ENCODE data around the gene ADGRG2.

ADGRG2 gene

GRCh38 chrX:19121898-19122640 lies at the start of gene ADGRG2:
TSS of gene ADGRG2 (minus strand) at chrX:19122468. CDS start at chrX:19068834, 53,634 bp downstream.
- DNase-seq (ENCODE audit: low read depth): no peak
- H3K4me3 ChIP-seq (ENCODE audit: low read depth, low read length): peak within 1 kb of the TSS; percentile 46

GRCh38 chrX:19168609-19169008 lies 46.3 kb upstream of the ADGRG2 start:
- no peak for DNase-seq (ENCODE audit: low read depth)
- H3K4me3 ChIP-seq (ENCODE audit: low read depth, low read length): no peak overlapping the region

- no peak for DNase-seq (ENCODE audit: low read depth)
- H3K4me3 ChIP-seq (ENCODE audit: low read depth, low read length): no peak overlapping the region
Observed at GRCh38 chrX:19162851-19163250, 40.6 kb upstream of the ADGRG2 start.

- no peak for DNase-seq (ENCODE audit: low read depth)
Observed at GRCh38 chrX:19156186-19156585, 33.9 kb upstream of the ADGRG2 start.

GRCh38 chrX:19152762-19153161 lies 30.5 kb upstream of the ADGRG2 start:
- no peak overlapping the region for H3K4me3 ChIP-seq (ENCODE audit: low read depth, low read length)
- DNase-seq (ENCODE audit: low read depth): no peak

More at GRCh38 chrX:19156186-19156585, 33.9 kb upstream of the ADGRG2 start:
- no peak overlapping the region for H3K4me3 ChIP-seq (ENCODE audit: low read depth, low read length)

GRCh38 chrX:19137067-19137466 lies 14.8 kb upstream of the ADGRG2 start:
- no peak overlapping the region for H3K4me3 ChIP-seq (ENCODE audit: low read depth, low read length)
- peak; percentile 19 for DNase-seq (ENCODE audit: low read depth)

- H3K4me3 ChIP-seq (ENCODE audit: low read depth, low read length): no peak overlapping the region
- no peak for DNase-seq (ENCODE audit: low read depth)
Observed at GRCh38 chrX:19133784-19134183, 11.5 kb upstream of the ADGRG2 start.

GRCh38 chrX:19133231-19133630 lies 11.0 kb upstream of the ADGRG2 start:
- DNase-seq (ENCODE audit: low read depth): no peak
- H3K4me3 ChIP-seq (ENCODE audit: low read depth, low read length): no peak overlapping the region

GRCh38 chrX:19130628-19131027 lies 8.4 kb upstream of the ADGRG2 start:
- no peak for DNase-seq (ENCODE audit: low read depth)

GRCh38 chrX:19129694-19130093 lies 7.4 kb upstream of the ADGRG2 start:
- H3K4me3 ChIP-seq (ENCODE audit: low read depth, low read length): no peak overlapping the region
- no peak for DNase-seq (ENCODE audit: low read depth)

More at GRCh38 chrX:19130628-19131027, 8.4 kb upstream of the ADGRG2 start:
- no peak overlapping the region for H3K4me3 ChIP-seq (ENCODE audit: low read depth, low read length)

- peak; percentile 64 for DNase-seq (ENCODE audit: low read depth)
- no peak overlapping the region for H3K4me3 ChIP-seq (ENCODE audit: low read depth, low read length)
Observed at GRCh38 chrX:19127649-19128168, 5.4 kb upstream of the ADGRG2 start.

GRCh38 chrX:19122641-19123009 lies 357 bp upstream of the ADGRG2 start:
- H3K4me3 ChIP-seq (ENCODE audit: low read depth, low read length): peak overlapping the region; percentile 31
- no peak for DNase-seq (ENCODE audit: low read depth)

GRCh38 chrX:19121466-19121865 lies 802 bp downstream of the ADGRG2 start:
- DNase-seq (ENCODE audit: low read depth): no peak
- peak overlapping the region; percentile 46 for H3K4me3 ChIP-seq (ENCODE audit: low read depth, low read length)

GRCh38 chrX:19110642-19111041 lies 11.6 kb downstream of the ADGRG2 start:
- no peak for DNase-seq (ENCODE audit: low read depth)
- no peak overlapping the region for H3K4me3 ChIP-seq (ENCODE audit: low read depth, low read length)

- DNase-seq (ENCODE audit: low read depth): no peak
- no peak overlapping the region for H3K4me3 ChIP-seq (ENCODE audit: low read depth, low read length)
Observed at GRCh38 chrX:19107035-19107434, 15.2 kb downstream of the ADGRG2 start.

- no peak overlapping the region for H3K4me3 ChIP-seq (ENCODE audit: low read depth, low read length)
Observed at GRCh38 chrX:19100586-19100985, 21.7 kb downstream of the ADGRG2 start.

GRCh38 chrX:19097553-19098283 lies 24.6 kb downstream of the ADGRG2 start:
- H3K4me3 ChIP-seq (ENCODE audit: low read depth, low read length): no peak overlapping the region
- no peak for DNase-seq (ENCODE audit: low read depth)

More at GRCh38 chrX:19100586-19100985, 21.7 kb downstream of the ADGRG2 start:
- no peak for DNase-seq (ENCODE audit: low read depth)

- H3K4me3 ChIP-seq (ENCODE audit: low read depth, low read length): no peak overlapping the region
- no peak for DNase-seq (ENCODE audit: low read depth)
Observed at GRCh38 chrX:19096586-19096985, 25.7 kb downstream of the ADGRG2 start.

GRCh38 chrX:19094654-19095053 lies 27.6 kb downstream of the ADGRG2 start:
- no peak overlapping the region for H3K4me3 ChIP-seq (ENCODE audit: low read depth, low read length)
- no peak for DNase-seq (ENCODE audit: low read depth)

GRCh38 chrX:19091596-19091995 lies 30.7 kb downstream of the ADGRG2 start:
- no peak for DNase-seq (ENCODE audit: low read depth)
- H3K4me3 ChIP-seq (ENCODE audit: low read depth, low read length): no peak overlapping the region

All from skeletal muscle cell (primary cell).